HG03439 (cell line): Measurements from ENCODE around the gene CATSPER2.
"Not testable (repeated sequence)": the region's sequence is repeated elsewhere in the genome, so short reads cannot be mapped to it uniquely, and the experiment has no call there.

ENCODE experiments used
- ATAC-seq: cut with Tn5 transposase; IDR thresholded peaks from one replicate; pipeline ENCODE4 v1.9.1; 2021; ENCODE audit warnings: mild to moderate bottlenecking, moderate library complexity; ENCODE audit not compliant: unreplicated experiment

The CATSPER2 gene

DNA sequence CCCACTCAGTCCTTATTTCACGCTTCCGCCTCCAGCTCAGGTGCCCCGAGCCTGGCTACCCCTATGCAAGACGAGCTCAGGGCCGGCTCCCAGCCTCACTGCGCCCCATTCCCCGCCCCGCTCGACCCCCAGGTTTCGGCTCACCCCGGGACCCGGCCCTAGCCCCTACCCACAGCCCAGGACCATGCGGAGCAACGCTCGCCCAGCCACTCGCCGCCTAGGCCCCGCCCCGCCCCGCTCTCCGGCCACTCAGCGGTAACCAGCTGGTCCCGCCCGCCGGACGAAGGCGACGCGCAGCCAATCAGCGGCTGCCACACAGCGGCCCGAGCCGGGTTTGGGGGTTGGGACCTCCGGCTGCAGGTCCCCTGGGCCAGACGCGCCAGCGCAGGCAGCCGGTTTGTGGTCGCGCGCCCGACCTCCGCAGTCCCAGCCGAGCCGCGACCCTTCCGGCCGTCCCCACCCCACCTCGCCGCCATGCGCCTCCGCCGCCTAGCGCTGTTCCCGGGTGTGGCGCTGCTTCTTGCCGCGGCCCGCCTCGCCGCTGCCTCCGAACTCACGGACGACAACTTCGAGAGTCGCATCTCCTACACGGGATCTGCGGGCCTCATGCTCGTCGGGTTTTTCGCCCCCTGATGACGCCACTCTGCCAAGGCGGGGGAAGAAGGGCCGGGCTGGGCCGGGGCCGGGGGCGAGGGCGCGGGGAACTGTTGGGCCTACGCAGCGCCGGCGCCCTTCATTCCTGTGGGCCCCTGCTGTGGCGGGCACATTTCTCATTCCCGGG, at the start of gene CATSPER2:
Gene CATSPER2, minus strand, starts transcription at position 196 of the 781 bp plus-strand sequence. CDS start 783 bp downstream, outside the sequence.
- no peak for ATAC-seq

GRCh38 chr15:43693148-43694022, 44.7 kb upstream of the CATSPER2 start, which contains the start of gene CKMT1A:
Gene CKMT1A, plus strand, starts transcription at chr15:43693859. Its CDS starts 192 bp downstream, at chr15:43694051.
- ATAC-seq, result not testable (repeated sequence)

- ATAC-seq, result not testable (repeated sequence)
Measured at GRCh38 chr15:43692679-43693078, 44.0 kb upstream of the CATSPER2 start.

DNA sequence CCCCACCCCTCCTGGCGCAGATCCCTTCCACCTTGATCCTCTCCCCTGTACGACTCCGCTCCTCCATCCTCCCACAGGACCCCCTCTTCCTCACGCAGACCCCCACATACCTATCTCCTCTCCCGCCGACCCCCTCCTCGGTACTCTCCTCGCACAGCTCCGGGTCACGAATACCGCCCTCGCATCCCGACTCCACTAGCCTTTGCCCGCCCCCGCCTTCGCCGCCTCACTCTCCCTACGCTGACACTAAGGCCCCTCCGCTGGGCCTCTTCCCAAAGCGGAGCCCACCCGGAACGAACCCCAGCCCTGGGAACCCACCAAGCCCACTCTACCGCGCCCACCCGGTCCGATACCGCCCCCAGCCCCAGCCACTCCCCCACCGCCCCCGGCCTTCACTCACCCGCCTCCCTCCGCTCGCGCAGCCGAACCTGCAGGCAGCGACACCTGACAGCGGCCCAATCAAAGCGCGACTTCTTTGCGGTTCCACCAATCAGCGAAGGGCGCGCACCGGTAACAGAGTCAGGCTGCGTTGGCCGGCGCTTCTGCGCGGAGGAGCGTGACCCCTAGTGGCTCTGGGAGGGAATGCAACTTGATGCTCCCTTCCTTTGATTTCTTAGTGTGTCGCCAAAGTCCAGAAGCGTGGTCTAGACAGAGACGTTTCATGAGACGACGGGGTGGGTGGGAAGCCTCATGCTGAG, 41.1 kb upstream of the CATSPER2 start:
- ATAC-seq, result peak; percentile 99

DNA sequence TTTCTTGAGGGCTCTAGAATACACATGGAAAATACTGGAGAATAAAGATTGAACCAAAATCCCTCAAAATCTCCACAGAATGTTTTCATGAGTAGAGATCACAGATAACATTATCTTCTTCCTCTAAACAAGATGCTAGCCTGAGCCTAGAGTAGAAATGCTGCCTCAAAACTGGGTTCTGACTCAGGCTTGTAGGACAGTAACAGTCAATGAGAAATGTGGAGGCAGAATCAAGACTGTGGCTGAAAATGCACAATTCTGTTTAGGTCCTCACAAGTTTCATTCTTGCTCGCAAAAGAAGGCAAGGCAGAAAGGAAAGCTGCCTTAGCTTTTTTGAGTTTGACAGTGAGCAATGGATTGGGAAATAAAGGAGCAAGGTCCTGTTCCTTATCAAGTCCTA, 25.5 kb upstream of the CATSPER2 start:
- not testable (repeated sequence) for ATAC-seq

GRCh38 chr15:43666177-43666576, 17.5 kb upstream of the CATSPER2 start:
- ATAC-seq, result not testable (repeated sequence)

DNA sequence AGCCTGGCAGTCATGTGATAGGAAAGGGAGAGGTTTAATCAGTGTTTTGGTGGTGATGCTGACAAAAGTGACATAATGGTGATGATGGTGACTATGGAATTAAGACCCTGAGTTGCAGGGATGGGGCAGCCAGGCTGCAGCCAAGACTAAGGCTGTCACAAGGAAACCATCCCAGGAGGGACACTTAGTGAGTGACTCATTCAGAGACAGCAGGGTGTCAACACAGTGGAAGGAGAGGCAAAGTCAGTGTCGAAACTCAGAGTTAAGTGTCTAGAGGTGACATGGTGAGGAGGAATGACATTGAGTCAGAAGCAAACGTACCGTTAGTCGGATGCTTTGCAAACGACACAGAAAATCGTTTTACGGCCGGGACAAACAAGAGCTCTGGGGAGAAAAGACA, 14.7 kb upstream of the CATSPER2 start:
- not testable (repeated sequence) for ATAC-seq

GRCh38 chr15:43662293-43662692, 13.6 kb upstream of the CATSPER2 start:
- ATAC-seq, result not testable (repeated sequence)

DNA sequence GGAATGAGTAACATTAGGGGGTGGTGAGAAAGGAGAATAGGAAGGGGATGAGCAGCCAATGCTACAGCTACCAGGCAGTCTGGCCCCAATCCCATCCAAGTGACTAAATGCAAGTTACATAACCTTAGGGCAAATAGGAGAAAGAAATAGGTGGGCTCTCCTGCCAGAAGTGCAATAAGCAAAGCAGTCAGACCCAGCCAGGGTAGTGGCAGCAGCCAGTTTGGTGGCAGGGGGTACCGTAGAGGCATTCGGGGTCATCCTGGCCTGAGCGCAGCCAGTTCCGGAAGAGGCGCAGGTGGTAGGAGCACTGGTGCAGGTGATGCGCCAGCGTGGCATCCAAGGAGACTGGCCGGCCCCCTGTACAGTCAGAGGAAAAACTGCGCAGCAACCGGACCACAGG, 11.1 kb upstream of the CATSPER2 start:
- not testable (repeated sequence) for ATAC-seq

- ATAC-seq, result not testable (repeated sequence)
Measured at GRCh38 chr15:43649430-43649926, 834 bp upstream of the CATSPER2 start.

GRCh38 chr15:43638464-43639204, 10.0 kb downstream of the CATSPER2 start:
- not testable (repeated sequence) for ATAC-seq

DNA sequence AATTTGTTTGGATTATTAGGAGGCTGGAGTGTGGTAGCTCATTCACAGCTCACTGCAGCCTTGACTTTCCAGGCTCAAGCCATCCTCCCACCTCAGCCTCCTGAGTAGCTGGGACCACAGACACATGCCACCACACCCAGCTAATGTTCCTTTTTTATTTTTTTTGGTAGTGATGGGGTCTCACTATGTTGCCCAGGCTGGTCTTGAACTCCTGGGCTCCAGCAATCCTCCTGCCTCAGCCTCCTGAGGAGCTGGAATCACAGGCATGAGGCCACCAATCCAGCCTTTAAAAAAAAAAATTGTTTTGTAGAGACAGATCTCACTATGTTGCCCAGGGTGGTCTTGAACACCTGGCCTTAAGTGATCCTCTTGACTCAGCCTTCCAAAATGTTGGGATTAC, 21.7 kb downstream of the CATSPER2 start:
- not testable (repeated sequence) for ATAC-seq

- no peak for ATAC-seq
Measured at GRCh38 chr15:43625106-43625505, 23.5 kb downstream of the CATSPER2 start.

GRCh38 chr15:43622068-43622799, 26.4 kb downstream of the CATSPER2 start:
- not testable (repeated sequence) for ATAC-seq

DNA sequence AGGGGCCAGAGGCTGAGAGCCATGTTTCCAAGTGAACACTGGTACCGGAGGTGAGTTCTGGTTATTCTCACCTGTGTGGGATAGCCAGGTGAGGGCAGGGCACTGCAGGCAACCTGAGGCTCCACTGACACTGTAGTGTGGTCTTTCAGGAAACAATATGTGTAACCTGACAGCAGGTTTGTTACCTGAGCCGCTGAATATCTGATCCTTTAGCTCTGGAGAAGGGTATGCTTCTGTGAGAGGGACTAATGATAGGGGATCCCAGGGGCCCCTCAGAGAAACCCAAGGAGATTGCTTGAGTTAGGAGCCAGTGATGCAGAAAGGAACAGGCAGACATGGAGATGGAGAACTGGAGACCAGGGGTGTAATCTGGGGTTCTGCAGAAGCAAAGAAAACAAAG, 29.9 kb downstream of the CATSPER2 start, which contains the start of gene STRC:
Gene STRC, minus strand, starts transcription at position 101 of the 400 bp plus-strand sequence. Its CDS starts 78 bp downstream, at position 23.
- not testable (repeated sequence) for ATAC-seq

GRCh38 chr15:43617750-43618149, 30.9 kb downstream of the CATSPER2 start:
- ATAC-seq, result not testable (repeated sequence)

GRCh38 chr15:43602233-43602632, 46.4 kb downstream of the CATSPER2 start:
- ATAC-seq, result not testable (repeated sequence)

DNA sequence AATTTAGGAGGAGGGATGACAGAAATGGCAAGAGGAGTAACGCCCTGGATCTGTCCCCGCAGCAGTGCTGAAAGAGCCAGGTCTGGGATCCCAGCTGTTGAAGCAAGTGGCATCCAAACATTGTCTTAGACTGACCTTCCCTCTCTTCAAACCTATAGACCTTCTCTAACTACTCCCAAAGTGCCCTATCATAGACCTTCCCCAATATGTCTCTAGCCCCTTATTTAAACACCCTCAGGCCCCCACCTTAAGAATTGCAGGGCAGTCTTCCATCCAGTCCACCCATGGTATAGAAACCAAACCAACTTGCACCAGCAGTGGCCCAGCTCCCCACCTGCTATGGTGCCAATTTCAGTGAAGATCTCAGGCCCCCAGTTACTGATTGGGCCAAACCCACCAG, 48.4 kb downstream of the CATSPER2 start:
- not testable (repeated sequence) for ATAC-seq

GRCh38 chr15:43599131-43599530, 49.5 kb downstream of the CATSPER2 start:
- not testable (repeated sequence) for ATAC-seq
